HG03060 (cell line): ENCODE data around the gene RGS7BP.

Experiments used
- ATAC-seq: cut with Tn5 transposase; IDR thresholded peaks from one replicate; pipeline ENCODE4 v1.9.1; 2021; ENCODE audit warnings: low read depth, moderate number of reproducible peaks; ENCODE audit not compliant: unreplicated experiment

Gene RGS7BP

GRCh38 chr5:64505769-64506566 is at the start of gene RGS7BP:
Gene RGS7BP, plus strand, starts transcription at chr5:64506015. Its CDS starts 610 bp downstream, at chr5:64506625.
- ATAC-seq = no peak

DNA sequence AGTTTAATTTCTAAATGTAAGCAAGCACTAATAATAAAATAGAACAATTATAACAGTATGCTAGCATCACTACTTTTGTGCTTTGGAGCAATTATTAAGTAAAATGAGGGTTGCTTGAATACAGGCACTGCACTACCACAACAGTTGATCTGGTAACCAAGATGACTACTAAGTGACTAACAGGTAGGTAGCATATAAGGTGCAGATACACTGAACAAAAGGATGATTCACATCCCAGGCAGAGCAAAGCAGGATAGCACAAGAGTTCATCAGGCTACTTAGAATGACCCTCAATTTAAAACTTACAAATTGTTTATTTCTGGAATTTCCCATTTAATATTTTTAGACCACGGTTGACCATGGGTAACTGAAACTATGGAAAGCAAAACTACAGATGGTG is 48.0 kb upstream of the RGS7BP start:
- no peak for ATAC-seq

- ATAC-seq = no peak
These were observed 46.9 kb upstream of the RGS7BP start for GRCh38 chr5:64458948-64459347.

DNA sequence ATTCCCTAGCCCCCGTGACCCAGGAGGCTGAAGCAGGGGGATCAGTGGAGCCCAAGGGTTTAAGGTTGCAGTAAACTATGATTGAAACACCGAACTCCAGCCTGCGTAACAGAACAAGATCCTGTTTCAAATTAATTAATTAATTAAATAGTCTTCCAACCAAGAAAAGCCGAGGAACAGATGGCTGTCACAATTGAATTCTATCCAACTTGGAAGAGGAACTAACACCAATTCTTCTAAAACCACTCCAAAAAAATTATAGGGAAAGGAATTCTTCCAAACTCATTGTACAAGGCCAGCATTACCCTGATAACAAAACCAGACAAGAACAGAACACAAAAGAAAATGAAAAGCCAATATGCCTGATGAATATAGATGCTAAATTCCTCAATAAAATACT is 43.4 kb upstream of the RGS7BP start:
- no peak for ATAC-seq

DNA sequence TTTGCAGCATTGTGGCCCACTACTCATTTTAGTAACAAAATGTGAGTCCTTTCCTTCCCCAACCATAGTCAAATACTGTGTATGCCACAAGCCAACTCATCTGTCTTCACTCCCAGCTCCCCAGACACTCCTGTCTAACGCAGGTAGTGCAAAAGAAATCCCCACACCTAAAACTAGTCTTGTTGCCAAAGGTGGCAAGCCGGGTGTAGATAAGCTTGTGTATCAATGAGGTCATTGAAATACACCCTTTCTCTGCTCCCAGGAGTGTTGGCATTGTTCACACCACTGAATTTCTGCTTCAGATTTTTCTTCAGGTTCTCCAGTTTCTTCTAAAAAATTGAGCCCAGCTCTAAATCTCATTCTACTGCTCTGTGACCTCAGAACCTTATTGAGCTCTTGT is 19.7 kb upstream of the RGS7BP start:
- ATAC-seq = no peak

- no peak for ATAC-seq
These were observed 18.5 kb upstream of the RGS7BP start for GRCh38 chr5:64487283-64487682.

DNA sequence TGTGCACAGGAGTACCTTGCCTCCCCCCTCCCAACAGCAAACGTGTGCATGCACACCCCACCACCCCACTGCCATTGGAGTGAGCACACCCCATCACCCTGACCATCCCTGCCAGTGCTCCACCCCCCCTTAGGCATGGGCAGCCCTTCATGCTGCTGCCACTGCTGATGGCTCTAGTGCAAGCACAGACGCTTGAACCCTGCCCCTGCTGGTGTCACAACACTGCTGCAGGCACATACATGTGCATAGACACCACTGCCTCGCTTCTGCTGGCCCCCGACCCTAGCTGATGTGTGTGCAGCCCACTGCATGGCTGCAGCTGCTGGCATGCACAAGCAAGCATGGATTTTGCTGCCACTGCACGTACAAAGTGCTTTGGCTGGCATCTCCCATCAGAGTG is 16.0 kb upstream of the RGS7BP start:
- no peak for ATAC-seq

DNA sequence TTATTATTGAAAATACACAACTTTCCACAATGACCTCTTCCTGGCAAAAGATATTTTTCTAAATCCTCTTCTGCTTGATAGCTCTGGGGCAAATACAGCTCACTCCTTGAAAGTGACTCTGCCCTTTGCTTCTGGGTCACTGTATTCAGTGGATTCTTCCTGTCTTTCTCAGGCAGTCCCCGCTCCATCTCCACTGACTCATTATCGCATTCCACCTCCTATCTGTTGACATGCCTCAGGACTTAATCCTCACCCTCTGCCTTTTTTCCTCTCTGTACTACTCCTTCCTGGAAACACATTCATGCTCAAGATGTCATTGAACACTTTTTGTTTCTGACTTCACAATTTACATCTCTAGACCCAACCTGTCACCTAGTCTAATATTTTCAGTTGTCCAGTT is 8.4 kb upstream of the RGS7BP start:
- ATAC-seq = no peak

DNA sequence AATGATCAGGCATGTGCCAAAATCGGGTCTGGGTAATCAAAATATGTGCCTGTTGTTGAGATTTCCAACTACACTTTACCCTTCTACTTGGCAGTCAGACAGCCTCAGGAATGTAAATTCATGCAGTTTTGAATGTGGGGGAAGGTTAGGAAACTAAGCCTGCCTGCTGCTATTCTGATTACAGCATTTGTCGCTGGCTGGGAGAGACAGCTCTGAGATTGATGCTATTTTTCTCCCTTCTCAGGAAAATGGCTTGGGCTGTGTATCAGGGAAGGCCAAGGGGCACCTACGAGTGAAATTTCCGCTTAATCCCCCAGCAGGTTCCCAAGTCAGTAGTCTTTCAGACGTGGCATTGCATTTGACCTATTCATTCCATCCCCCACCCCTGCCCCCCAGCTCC is 3.6 kb upstream of the RGS7BP start:
- no peak for ATAC-seq

- ATAC-seq = no peak
These were observed 900 bp downstream of the RGS7BP start for GRCh38 chr5:64506567-64507263.

- no peak for ATAC-seq
These were observed 1.4 kb downstream of the RGS7BP start for GRCh38 chr5:64507264-64507605.

GRCh38 chr5:64509828-64510227 is 4.0 kb downstream of the RGS7BP start:
- ATAC-seq = no peak

DNA sequence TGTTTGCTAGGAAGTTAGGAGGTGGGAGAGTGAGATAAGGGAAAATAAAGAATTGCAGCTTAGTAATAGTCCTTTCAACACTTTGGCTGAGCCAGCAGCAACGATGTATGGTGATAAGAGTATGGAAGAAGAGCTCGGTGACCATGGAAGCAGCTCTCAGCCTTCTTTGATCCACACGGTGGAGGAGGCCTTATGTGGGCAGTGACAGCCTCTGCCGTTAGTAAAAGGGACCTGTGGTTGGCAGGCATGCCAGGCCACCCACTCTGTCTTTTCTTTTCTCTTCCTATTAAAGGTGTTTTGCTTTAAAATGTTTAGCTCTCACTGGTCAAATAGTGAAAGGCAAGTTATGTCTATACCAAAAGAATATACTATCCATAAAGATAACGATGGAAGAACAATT is 7.7 kb downstream of the RGS7BP start:
- no peak for ATAC-seq

- ATAC-seq = no peak
These were observed 8.8 kb downstream of the RGS7BP start for GRCh38 chr5:64514612-64515011.

- ATAC-seq = no peak
These were observed 10.4 kb downstream of the RGS7BP start for GRCh38 chr5:64516216-64516615.

- no peak for ATAC-seq
These were observed 13.0 kb downstream of the RGS7BP start for GRCh38 chr5:64518793-64519192.

DNA sequence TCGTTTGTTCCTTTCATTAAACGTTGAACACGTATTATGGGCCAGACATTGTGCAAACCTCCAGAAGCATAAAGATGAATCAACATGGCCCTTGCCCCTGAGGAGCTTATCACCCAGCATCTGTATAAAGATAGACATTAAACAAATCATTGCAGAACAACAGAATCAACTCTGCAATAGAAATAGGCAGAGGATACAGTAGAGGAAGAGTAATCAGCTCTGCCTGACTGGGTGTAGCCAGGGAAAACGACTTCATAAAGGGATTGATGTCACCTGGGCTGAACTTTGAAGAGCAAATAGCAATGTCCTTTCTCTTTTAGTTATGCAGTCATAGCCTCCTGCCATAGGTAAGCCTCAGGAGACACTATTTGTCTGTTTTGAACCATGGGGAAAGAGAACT is 13.4 kb downstream of the RGS7BP start:
- ATAC-seq = no peak

GRCh38 chr5:64526734-64527439 is 21.1 kb downstream of the RGS7BP start:
- ATAC-seq = no peak

DNA sequence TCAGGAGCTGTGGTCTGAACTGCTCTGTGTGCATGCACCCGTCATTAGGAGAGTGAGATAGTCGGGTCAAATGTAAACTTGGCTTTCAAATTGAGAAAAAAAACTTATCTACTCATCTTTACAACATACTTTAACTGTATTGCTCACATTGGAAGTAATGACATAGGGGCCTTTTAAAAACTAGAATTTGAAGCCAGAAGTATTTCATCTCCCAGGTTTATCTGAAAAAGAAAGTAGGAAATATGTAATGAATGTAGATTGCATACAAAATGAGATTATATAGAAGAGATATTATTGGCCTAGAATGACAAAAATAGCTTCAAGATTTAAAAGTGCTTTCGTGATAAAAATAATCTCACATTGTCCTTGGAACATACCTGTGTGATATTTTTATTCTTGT is 24.3 kb downstream of the RGS7BP start:
- ATAC-seq = no peak

- no peak for ATAC-seq
These were observed 26.4 kb downstream of the RGS7BP start for GRCh38 chr5:64532212-64532611.

DNA sequence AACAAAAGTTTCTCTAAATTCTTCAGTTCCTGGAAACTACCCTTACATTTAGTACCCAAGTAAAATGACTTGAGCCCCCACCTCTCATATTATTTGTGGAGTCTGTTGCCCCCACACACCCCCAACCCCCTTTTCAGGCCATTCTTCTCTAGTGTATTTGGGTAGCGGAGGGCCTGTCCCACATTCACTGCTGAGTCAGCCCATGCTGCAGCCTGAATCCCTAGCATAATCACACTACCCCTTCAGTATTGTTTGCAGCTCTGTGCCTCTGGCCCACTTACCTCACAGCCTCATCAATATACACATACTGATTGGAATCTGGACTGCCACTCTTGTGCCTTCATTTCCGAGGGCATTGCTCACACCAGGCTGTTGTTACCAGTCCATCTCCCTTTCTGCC is 26.8 kb downstream of the RGS7BP start:
- no peak for ATAC-seq

DNA sequence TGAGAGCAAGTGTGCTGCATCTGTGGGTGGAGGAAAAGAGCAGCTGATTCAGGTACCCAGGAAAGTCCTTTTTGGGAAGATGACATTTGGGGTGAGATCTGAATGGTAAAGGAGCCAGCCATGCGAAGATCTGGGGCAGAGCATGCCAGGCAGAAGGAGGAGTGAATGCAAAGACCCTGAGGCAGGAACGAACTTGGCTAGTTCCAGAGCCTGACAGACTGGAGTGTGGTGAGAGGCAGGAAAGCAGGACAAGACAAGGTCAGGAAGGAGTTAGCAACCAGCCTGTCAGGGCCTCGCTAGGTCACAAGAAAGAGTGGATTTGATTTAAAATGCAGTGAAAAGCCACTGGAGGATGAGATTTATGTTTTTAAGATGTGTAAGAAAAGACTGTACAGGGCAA is 28.2 kb downstream of the RGS7BP start:
- ATAC-seq = no peak
